NCI-H345 (cell line): Measurements from ENCODE around the gene EXOC4.
A peak's percentile ranks its signal among the peaks of the same experiment; 100 is the strongest.
"Not testable (repeated sequence)": the region's sequence is repeated elsewhere in the genome, so short reads cannot be mapped to it uniquely, and the experiment has no call there.

Experiments used
- DNase-seq: peaks from one replicate; lab custom pipeline; 2025; lab: John Stamatoyannopoulos, UW

Gene EXOC4

DNA sequence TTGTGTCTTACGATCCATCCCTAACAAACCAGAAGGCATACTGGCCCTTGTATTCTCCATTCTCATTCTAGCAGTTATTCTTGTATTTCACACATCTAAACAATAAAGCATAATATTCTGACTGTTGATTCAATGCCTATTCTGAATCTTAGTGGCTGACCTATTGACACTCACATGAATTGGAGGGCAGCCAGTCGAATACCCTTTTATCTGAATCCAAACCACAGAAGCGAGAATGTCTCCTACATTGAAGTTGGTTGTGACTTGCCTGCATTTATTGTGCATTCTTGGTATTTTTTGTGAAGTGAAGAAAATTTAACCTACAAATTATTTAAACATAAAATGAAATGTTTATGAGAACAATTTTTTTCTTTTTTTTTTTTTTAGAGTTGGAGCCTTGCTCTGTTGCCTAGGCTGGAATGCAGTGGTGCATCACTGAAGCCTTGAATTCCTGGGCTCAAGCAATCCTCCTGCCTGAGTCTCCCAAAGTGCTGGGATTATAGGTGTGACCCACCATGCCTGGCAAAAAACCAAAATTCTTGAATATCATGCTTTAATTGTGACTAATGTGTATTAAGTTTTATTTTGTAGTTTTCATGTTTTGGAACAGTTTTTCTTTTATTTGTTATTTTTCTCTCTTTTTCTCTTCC, 22.7 kb downstream of the EXOC4 start:
- no peak for DNase-seq

- not testable (repeated sequence) for DNase-seq
Measured at GRCh38 chr7:133278975-133279374, 26.1 kb downstream of the EXOC4 start.

DNA sequence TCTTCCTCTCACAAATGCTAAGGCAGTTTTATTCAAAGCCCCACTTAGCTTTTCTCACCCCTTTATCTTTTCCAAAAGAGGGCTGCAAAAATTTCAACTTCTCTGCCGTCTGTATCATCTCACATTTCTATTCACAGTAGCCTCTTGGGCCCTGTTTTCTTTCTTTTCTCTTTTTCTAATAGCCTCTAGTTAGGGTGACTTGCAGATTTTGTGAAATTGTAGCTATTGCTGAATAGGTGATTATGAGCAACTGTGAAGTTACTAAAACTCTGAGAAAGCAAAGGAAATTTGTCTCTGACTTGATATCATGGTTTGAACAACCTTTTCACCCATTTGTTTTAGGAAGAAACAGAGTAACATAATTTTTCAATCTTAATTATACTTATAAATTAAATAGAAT, 29.2 kb downstream of the EXOC4 start:
- no peak for DNase-seq

DNA sequence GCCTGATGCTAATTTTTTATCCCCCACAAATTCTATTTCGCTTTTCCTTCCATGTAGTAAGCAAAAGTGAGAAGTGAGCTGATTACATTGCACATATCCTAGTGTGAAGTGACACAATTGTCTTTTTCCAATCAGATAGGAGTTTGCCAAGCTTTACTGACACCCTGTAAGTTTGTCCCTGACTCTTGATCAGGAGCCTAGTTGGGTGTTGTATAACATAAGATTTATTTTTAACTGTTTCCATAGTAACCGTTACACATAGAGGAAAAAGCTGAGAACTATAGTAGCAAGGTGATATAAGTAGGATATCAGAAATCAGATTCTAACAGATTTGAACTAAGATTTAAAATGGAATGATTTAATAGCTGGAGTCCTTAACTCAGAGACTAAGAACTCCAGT, 31.2 kb downstream of the EXOC4 start:
- no peak for DNase-seq

- no peak for DNase-seq
Measured at GRCh38 chr7:133288970-133289369, 36.1 kb downstream of the EXOC4 start.

GRCh38 chr7:133290041-133290440, 37.2 kb downstream of the EXOC4 start:
- no peak for DNase-seq

GRCh38 chr7:133290676-133291333, 37.9 kb downstream of the EXOC4 start:
- no peak for DNase-seq

GRCh38 chr7:133292631-133293030, 39.8 kb downstream of the EXOC4 start:
- DNase-seq: no peak

- no peak for DNase-seq
Measured at GRCh38 chr7:133293384-133294160, 40.7 kb downstream of the EXOC4 start.

DNA sequence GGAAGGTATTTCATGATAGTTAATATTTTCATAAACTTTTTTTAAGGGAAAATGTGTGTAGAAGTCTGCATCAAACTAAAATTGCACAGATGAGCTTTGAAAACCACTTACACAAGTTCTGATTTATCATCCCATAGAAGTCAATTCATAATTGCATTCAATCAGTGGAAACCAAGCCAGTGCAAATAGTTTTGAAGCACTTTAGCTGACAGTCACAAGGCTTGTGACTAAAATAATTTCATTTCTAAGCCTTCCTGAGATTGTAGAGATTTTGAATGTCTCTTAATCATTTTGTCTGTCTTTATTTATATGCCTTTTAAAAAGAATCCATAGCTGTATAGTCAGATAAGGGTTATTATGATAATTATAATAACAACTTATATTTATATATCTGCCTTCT, 41.4 kb downstream of the EXOC4 start:
- DNase-seq: no peak

DNA sequence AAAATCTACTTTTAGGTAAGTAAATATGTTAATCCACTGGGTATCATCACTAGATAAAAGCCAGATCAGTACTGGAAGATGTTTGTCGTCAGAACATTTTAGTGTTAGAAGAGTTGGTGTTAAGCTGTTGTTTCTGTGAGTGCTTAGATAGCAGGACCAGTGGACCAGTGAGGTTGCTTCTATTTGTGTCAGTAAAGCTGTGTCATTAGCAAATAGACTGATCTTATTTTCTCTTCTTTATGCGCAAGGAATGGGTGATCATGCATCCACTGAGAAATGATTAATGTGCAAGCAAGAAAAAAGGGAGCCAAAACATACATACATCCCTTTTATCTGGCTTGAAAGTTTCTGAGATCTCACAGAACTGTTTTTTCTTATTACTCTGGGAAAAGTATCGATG, 42.6 kb downstream of the EXOC4 start:
- DNase-seq: no peak

- no peak for DNase-seq
Measured at GRCh38 chr7:133297093-133297492, 44.2 kb downstream of the EXOC4 start.

DNA sequence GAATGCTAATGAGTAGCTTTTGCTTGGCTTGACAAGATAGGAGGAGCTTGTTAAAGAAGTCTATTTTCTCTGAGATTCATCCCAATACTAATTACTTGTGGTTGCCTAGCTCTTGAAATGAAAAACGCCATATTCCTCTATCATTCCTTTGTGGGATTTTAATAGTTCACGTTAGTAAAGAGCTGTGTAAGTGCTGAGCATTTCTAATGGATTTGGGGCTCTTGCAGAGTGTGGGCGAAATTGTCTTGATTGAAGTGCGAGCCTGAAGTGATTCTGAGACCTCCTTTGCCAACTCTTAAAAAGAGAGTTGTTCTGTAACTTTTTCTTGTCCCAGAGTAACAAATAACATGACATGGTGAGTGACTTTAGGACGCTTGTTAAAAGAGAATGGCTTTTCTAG, 45.2 kb downstream of the EXOC4 start:
- no peak for DNase-seq

DNA sequence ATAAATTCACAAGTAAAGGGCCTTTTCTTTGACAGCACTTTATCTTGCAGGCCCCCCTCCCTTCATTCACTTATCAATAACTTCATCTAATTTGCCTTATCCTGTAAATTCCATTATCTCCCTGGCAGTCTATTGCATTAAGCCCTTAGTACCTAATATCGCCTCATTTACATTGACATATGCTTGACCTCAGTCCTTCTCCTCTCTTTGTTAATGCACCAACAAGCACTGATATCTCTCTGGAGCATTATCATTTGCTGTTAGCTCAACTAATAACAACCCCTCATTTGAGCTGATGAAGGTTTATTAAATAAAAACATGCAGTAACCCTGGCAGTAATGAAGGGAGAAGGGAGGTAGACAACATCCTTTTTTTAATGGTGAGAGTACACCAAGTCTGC, 46.8 kb downstream of the EXOC4 start:
- DNase-seq: no peak

DNA sequence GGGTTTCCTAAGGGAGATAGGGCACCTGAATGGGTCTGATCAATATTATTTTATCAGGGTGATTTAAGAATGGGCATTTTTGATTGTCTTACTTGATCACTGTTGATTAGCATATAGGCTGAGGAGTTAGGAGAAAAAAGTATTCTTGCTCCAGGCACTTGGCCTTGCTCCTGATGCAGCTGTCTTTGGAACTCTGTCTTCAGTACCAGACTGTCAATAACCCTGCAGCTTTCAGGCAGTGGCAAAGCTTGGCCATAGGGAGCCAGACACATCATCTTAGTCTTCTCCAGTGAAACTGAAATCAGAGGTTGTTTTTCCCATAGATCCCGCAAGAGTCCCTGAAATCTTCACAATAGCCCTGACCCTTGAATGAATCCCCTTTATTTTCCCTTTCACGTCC, 47.2 kb downstream of the EXOC4 start:
- no peak for DNase-seq

DNA sequence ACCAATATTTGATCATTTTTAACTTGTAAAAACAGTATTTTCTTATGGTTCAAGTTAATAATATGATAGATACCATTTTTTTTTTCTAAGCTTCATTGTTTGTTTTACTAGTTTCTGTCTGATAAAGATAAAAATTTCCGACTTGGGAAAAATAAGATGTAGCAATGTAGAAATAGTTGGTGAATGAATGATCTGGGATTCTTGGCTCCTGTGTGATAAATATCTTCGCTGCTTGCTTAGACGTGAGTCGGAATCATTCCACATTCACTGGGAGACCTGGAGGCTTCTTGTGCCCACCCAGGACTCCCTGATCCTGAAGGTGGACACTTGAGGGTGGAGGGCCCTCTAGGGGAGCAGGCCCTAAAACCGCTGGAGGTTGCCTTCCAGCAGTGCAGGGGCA, 47.9 kb downstream of the EXOC4 start:
- DNase-seq: no peak

DNA sequence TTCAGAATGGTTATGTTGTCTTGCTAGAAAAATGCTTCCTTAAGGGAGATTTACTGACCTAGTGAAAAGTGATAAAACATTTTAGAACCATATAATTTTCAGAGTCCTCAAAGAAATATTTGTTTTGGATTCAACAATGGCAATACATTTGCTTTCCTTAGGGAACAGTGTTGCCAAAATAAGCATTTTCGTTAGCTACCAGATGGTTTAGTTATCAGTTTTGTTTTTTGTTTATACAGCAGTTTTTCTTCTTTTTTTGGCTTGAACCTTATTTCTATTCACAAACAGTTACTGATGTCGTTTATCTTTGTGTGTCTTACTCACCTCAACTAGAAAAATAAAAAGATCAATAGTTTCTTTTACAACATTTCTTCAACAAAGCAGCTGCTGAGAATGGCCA, 48.6 kb downstream of the EXOC4 start:
- DNase-seq: no peak

DNA sequence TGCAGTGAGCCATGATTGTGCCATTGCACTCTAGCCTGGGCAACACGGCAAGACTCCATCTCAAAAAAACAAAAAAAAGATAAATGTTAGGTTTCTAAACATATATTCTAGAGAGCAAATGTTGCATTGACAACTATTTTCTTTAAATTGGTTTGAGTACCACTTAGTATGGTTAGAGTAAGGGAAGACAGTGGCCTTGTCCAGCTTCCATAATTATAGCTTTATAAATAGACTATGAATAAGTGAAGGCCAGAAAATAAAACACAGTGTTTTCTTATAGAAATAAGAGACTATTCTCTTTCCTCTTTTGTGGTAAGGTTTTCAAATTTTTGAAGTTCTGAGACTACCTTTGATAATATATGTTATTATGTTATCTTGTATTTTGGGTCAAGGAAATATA, 50.5 kb downstream of the EXOC4 start:
- DNase-seq: no peak

DNA sequence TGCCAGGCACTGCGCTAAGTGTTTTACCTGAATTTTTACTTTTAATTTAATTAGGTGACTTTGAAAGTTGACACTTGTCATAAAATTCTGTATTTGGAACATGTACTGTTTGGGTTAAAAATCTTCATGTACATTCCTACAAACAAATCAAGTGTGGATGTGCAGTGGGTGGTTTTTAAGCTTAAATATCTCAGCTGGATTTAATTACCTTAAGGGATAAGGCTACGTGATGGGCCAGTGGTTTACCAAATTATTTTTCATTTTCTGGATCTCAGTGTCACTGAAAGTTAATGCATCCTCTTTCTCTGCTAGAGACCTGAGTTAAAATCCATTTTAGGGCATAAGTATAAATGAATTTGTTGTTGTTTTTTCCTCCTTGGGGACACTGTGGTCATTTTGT, 51.1 kb downstream of the EXOC4 start:
- no peak for DNase-seq

DNA sequence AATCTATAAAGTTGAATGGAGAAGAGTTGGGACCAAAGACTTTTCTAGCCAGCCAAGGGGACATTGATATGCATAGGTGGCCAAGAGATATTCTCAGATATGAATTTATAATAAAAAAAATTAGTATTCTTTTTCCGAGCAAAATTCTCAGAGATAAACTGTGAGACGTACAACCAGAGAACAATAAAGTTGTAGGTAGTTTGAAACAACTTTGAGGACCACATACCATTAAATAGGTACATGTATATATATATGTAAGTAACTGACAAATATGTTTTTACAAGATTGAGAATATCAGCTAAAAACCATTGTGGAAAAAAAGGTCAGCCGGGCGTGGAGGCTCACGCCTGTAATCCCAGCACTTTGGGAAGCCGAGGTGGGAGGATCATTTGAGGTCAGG, 56.5 kb downstream of the EXOC4 start:
- no peak for DNase-seq

DNA sequence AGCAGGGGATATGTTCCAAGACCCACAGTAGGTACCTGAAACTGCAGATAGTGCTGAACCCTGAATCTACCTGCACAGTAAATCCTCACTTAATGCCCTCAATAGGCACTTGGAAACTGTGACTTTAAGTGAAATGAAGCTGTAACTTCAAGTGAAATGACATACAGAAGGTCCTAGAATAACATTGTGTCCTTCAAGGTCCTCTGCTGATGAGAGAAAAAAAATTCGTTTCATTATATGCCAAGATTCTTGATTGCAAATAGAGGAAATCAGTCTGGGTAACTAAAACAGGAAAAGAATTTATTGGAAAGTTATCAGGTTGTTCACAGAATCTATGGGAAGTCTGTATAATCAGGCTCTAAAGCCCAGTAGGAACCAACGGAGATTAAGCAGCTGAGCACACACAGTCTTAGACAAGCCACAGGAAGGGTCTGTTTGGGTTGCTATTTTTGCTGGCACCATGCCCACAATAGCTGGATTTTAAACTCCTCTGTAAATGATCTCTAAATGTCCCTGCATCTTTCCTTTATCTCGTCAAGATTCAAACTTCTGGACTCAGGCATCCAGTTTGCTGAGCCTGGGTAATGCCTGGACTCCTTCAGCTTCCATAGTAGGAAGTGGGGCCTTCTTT, 57.5 kb downstream of the EXOC4 start:
- DNase-seq: peak; percentile 90

DNA sequence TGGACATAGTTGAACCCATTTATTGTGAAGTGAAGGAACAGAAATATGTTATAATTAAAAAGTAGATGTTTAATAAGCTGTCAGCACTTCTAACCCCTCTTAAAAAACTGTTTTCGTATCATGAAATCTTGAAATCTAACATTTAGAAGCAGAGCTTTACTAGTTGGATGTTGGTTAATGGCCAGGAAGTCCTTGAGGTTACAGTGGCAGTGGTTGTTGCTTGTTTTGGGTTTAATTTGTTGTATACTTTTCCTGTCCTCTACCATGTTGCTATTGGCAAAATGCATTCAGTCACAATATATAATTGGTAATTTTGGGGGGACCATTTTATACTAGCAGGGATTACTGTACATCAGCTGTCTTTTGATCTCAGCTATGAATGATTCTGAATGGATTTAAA, 60.7 kb downstream of the EXOC4 start:
- DNase-seq: no peak

GRCh38 chr7:133314084-133314483, 61.2 kb downstream of the EXOC4 start:
- no peak for DNase-seq
